Fibroblast of lung (primary cell): ENCODE measurements around the gene CNOT9.

ENCODE experiments used
- EZH2 ChIP-seq: IDR thresholded peaks from 2 replicates; pipeline ENCODE4 v1.5.1; 2012; ENCODE audit warnings: low read length, control low read depth, mild to moderate bottlenecking; ENCODE audit errors: missing control alignments
- TF ChIP-seq, protein P1 (sequence below), 2 donors: IDR thresholded peaks in 1 of 2; conservative IDR thresholded peaks in 1 of 2; 1 replicate in 1 of 2; 2 replicates in 1 of 2; pipeline ENCODE4 v1.5.1; 2011 to 2012; ENCODE audit warnings: low read length in 2 of 2, control low read depth in 1 of 2, inconsistent platforms in 1 of 2, low read depth in 1 of 2, mild to moderate bottlenecking in 1 of 2

DNA sequence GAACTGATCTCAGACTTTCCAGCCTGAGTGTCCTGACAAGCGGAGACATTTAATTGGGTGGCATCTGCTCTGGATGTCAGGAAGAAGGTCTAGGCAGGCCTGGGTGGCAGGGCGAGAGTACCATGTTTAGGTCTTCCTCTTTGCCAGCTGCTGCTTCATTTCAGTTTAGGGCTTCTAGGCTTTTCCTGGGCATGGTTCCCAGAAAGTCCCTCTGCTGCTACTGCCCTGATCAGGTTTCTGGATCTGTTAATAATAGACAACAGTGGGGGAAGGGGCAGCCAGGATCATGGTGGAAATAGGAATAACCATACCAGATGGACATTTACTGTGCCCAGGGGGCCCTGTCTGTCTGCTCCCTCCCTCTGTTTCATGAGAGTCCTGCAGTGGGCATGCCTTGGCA is 36.8 kb downstream of the CNOT9 start:
- TF ChIP-seq, protein P1, sequence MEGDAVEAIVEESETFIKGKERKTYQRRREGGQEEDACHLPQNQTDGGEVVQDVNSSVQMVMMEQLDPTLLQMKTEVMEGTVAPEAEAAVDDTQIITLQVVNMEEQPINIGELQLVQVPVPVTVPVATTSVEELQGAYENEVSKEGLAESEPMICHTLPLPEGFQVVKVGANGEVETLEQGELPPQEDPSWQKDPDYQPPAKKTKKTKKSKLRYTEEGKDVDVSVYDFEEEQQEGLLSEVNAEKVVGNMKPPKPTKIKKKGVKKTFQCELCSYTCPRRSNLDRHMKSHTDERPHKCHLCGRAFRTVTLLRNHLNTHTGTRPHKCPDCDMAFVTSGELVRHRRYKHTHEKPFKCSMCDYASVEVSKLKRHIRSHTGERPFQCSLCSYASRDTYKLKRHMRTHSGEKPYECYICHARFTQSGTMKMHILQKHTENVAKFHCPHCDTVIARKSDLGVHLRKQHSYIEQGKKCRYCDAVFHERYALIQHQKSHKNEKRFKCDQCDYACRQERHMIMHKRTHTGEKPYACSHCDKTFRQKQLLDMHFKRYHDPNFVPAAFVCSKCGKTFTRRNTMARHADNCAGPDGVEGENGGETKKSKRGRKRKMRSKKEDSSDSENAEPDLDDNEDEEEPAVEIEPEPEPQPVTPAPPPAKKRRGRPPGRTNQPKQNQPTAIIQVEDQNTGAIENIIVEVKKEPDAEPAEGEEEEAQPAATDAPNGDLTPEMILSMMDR (conservative IDR thresholded peaks at IDR 0.05 in 1 of 2, IDR thresholded peaks at IDR 0.05 in 1 of 2; ENCODE audit: low read depth in 1 of 2, low read length in 2 of 2): no peak
- no peak for TF ChIP-seq EZH2
